GM19468 (cell line): Measurements from ENCODE around the gene PFKFB3.

Experiments used
- ATAC-seq: cut with Tn5 transposase; IDR thresholded peaks from one replicate; pipeline ENCODE4 v1.9.1; 2021; ENCODE audit warnings: mild to moderate bottlenecking, moderate library complexity, moderate number of reproducible peaks; ENCODE audit not compliant: unreplicated experiment; ENCODE audit errors: extremely low read depth

Gene PFKFB3

DNA sequence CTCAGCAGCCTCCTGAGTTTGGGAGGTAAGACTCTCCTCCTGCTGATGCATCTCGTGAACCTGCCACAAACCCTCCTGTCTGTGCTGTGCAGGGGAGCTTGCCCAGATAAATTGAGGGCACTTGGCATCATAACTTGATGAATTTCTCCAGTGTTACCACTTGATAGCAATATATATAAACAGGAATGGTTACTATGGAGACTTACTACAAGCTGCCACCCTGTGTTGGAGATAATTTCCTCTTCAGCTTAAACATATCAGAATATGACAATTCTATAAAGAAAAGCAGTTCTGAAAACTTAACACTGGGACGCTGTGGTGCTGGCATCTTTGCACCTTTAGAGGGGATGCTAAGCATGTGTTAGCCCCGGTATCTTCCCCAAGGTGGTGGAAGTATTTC lies 14.9 kb downstream of the PFKFB3 start:
- no peak for ATAC-seq

DNA sequence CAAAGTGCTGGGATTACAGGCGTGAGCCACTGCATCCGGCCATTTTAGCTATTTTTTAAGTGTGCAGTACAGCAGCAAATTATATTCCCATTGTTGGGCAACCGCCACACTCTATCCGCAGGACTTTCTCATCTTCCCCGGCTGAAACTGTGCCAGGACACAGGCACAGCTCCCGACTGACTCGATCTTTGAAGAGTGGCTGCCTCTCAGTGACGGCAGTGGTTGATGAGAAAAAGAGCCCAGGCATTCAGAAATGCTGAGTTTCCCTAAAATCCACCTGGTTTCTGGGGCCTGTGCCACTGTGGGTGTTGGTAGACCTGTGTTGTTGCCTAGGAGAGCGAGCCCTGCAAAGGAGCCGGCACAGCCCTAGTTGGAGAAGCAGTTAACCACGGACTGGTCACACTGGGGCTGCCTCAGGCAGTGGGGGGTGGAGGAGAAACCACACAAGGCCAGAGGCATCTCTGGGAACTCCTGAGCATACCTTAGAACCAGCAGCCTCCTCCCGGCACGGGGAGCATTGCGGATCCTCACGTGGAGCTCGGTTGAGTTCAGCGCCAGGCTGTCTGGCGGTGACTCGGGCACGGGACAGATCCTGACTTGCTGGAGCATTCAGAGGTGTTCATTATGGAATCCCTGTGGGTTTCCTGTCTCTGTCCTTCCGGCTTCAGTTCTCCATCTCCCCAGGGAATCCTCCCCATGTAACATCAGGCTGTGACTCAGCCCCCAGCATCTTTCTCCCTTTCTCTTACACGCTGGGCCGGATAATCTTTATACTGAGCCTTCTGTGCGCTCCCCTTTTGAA lies 16.2 kb downstream of the PFKFB3 start:
- ATAC-seq = no peak

- no peak for ATAC-seq
These were observed 16.7 kb downstream of the PFKFB3 start for GRCh38 chr10:6219494-6219836.

DNA sequence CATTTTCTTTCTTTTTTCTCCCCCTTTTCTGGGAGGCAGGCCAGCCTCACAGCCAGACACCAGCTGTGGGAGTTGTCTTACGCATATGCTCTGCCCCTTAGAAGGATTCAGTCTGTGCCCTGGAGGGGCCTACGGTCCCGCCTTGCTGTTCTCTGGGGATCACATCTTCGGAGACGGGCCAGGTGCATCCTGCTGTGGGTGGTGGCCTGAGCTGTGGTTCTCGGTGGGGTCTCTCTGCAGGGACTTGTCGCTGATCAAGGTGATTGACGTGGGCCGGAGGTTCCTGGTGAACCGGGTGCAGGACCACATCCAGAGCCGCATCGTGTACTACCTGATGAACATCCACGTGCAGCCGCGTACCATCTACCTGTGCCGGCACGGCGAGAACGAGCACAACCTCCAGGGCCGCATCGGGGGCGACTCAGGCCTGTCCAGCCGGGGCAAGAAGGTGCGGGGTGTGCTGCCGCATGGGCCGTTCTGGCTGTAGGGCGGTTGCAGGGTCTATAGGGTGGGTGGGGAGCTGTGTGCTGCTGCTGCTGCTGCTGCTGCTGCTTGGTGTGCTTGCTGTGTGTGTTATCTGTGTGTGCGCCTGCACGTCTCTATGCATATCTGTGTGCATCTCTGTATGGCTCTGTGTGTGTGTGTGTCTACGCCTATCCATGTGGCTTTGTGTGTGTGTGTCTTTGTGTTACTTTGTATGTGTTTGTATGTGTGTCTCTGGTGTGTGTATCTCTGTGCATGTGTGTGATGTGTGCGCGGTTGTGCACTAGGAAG lies 17.9 kb downstream of the PFKFB3 start:
- no peak for ATAC-seq

DNA sequence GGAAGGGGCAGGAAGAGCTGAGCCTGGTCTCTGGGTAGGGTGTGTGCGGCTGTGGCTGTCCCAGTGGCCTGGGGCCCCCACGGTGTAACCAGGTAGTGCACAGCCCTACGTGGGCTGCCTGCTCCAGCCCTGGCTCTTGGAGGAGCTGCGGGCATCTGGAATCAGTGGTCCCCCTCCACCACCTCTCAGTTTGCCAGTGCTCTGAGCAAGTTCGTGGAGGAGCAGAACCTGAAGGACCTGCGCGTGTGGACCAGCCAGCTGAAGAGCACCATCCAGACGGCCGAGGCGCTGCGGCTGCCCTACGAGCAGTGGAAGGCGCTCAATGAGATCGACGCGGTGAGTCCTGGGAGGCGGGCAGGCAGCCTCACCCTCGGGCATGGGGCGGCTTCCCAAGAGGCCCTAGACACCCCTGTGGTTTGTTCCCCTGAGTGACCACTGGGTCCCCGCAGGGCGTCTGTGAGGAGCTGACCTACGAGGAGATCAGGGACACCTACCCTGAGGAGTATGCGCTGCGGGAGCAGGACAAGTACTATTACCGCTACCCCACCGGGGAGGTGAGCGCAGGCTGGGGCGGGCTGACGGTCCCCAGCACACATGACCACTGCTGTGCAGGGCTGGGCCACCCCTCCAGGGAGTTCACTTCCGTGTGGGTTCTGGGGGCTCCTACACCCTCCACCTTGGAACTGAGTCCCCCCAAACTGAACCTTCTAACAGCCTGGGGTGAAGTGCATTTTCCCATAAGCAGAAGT lies 18.6 kb downstream of the PFKFB3 start:
- ATAC-seq = no peak

- no peak for ATAC-seq
These were observed 19.4 kb downstream of the PFKFB3 start for GRCh38 chr10:6221971-6222751.

- ATAC-seq = no peak
These were observed 20.0 kb downstream of the PFKFB3 start for GRCh38 chr10:6222755-6223154.

- no peak for ATAC-seq
These were observed 21.2 kb downstream of the PFKFB3 start for GRCh38 chr10:6223981-6224380.

- ATAC-seq = no peak
These were observed 22.0 kb downstream of the PFKFB3 start for GRCh38 chr10:6224781-6225180.

DNA sequence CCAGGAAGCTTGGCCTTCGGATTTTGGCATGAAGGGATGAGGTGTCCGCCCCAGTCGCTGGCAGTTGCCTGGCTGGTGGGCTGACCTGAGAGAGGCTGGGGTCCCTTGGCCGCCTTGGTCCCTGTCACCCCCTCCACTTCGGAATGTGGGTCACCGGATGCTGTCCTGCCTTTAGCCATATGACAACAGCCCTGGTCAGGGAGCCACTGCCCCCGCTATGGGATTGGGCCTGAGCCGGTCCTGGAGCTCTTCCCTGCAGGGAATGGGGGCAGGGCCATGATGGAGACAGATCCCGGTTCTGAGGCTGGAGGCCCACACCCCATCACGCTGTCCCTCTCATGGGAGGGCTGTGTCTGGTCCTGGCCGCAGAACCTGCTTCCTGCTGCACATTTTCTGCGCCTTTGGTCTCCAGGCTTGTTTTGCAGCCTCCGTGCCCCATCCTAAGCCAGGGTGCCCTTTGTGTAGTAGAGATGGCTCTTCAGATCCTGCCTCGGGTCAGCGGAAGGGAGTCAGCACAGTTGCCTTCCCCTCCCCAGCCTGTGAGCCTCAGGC lies 22.6 kb downstream of the PFKFB3 start:
- ATAC-seq = no peak

DNA sequence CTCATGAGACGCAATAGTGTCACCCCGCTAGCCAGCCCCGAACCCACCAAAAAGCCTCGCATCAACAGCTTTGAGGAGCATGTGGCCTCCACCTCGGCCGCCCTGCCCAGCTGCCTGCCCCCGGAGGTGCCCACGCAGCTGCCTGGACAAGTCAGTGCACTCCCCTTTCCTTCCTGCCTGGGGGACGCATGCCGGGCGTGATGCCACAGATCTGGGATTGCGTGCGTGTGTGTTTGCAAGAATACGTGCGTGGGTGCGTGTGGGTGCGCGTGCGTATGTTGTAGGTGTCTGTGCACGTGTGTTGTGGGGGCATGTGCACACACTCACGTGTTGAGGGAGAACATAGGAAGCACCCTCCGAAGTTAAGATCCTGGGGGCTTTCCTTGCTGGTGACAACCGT lies 23.5 kb downstream of the PFKFB3 start:
- no peak for ATAC-seq

DNA sequence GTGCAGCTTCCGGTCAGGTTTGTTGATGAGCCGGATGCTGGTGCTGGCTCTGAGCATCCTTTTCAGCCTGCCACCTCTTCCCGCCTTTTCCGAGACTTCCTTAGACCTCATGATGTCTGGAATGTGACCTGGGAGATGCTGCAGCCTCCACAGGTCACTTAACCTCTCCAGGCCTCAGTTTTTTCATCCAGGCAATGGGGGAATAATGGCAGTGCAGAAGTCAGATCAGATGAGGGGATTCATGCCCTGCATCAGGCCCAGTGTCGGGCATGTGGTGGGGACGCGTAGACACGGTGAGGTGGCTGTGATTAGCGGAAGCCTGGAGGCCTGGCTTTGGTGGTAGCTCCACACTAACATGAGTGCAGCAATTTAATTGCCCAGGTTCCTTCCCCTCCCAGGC lies 24.6 kb downstream of the PFKFB3 start:
- no peak for ATAC-seq

DNA sequence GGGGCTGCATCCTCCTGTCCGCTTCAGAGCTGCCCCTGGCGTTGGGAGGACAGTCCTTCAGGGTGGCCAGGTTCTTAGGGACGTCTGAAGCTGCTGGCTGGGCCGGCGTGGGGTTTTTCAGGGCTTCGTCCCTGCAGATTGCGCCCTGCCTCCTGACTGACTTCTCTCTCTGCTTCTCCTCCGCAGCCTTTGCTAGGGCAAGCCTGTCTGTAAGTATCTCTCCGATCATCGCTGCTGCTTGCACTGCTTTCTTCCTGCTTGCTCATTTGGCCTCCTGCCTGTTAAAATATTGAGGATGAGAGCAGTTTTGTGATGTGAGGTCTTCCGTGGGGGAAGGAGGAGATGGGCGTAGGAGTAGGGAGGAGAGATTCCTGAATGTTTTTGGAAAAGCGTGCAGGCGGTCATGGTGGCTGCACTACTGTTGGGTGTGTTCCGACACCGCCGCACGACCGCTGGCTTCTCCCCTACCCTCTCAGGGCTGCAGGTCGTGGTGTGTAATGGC lies 25.3 kb downstream of the PFKFB3 start:
- no peak for ATAC-seq

- no peak for ATAC-seq
These were observed 25.9 kb downstream of the PFKFB3 start for GRCh38 chr10:6228647-6229046.

DNA sequence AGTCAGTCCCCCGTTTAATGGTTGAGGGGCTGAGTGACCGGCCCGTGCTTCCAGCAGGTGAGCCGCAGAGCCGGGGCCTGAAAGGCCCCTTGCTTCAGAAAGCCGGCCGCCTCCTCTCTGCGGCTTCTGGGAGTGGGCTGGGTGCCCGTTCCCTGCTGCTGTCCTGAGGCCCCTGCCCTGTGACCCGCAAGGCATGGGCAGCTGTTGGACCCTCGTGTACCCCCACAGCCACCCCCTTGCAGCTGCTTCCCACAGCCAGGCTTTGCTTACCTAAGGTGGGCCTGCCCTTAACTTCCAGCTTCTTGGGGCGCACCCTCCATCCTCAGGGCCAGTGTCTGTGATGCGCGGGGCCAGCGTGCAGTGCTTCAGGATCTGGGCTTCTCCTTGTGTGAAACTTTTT lies 26.6 kb downstream of the PFKFB3 start:
- no peak for ATAC-seq

DNA sequence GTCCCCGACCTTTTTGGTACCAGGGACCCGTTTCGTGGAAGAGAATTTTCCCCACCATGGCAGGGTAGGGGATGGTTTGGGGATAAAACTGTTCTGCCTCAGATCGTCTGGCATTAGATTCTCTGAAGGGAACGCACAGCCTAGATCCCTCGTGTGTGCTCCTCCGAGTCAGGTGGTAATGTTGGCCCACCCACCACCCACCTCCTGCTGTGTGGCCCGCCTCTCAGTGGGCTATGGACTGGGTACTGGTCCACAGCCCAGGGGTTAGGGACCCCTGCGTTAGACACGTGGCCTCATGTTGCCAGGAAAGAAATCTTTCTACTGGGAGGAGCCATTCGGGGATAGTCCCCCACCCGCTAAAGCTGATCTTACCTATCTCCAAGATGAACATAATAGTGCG lies 27.0 kb downstream of the PFKFB3 start:
- no peak for ATAC-seq

DNA sequence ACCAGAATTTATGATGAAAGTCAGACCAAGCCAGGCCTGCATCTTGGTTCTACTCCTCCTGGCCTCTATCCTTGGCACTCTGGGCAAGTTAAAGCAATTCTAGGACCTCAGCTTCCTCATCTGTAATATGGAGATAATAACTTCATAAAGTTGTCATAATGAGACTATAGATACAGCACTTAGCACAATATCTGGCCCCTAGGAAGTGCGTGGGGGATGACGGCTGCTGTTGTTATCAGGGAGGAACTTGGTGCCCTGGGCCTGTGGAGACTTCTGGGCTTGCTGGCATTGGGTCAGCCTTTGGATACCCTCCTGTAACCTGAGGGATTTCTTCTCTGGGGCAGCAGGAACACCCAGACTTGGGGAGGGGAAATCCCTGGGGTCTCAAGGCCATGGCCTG lies 27.6 kb downstream of the PFKFB3 start:
- no peak for ATAC-seq

GRCh38 chr10:6231146-6231545 lies 28.4 kb downstream of the PFKFB3 start:
- no peak for ATAC-seq

- ATAC-seq = no peak
These were observed 29.0 kb downstream of the PFKFB3 start for GRCh38 chr10:6231730-6232129.
